Measurements from ENCODE around the gene TMIE.
"Not testable (repeated sequence)": the region's sequence is repeated elsewhere in the genome, so short reads cannot be mapped to it uniquely, and the experiment has no call there.

TMIE gene

GRCh38 chr3:46690798-46691197 lies 10.4 kb upstream of the TMIE start:
- no peak for DNase-seq

GRCh38 chr3:46692566-46692990 lies 8.6 kb upstream of the TMIE start:
- no peak for DNase-seq

DNA sequence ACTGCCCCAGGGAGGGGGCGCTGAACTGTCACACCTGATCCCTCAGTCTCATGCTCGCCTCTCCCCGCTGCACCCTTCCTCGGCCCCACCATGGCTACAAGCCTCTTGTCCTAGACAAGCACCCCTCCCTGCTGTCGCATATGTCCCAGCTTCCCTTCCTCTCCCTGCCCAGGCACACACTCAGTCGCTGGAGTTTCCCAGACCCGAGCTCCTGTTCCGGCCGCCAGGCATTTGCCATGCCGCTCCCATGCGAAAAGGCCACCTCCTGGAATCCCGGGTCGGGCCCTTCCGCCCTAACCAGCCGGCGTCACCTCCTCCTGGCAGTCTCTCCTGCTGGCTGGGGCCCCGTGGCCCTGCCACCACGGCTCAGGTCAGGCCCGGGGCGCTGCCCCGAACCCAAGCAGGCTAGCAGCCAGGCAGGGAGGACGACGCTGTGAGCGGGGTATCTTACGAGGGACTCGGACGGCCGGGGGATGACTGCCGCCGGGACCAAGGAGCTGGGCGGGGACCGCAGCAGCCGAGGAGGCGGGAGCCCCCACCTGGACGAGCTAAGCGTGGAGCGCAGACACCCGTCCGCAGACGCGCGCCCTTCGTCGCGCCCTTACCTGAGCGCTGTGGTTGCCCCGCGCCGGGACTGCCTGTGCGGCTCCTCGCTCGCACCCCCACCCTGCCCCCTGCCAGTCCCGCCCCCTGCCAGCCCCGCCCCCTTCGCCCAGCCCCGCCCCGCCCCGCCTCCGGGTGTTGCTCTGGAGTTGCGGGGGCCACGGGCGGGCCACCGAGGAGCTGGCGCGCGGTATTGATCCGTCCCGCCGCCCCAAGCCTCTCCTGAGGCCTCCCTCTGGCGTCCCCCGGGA lies 7.9 kb upstream of the TMIE start, which contains the start of gene ALS2CL:
Gene ALS2CL, minus strand, starts transcription at position 642 of the 854 bp plus-strand sequence. CDS start 4,239 bp downstream, outside the sequence.
- no peak for DNase-seq

DNA sequence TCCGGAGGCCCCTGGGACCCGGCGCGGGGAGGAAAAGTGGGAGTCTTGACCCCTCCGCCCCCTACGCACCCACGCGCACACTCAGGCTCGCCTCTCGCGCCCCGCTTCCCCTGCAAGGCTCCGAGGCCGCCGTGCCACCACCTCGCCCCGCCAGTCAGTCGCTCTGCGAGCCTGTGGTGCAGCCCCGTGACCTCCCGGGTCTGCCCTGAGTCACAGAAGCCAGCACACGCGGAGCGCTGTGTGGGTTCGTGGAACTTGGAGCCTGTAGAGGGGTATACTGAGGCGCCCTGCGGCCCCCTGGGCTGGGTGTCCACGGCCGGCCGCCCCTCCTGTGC lies 7.3 kb upstream of the TMIE start:
- DNase-seq, result no peak

- DNase-seq, result no peak
Measured at GRCh38 chr3:46694520-46694919, 6.7 kb upstream of the TMIE start.

GRCh38 chr3:46695177-46695961 lies 5.8 kb upstream of the TMIE start:
- no peak for DNase-seq

DNA sequence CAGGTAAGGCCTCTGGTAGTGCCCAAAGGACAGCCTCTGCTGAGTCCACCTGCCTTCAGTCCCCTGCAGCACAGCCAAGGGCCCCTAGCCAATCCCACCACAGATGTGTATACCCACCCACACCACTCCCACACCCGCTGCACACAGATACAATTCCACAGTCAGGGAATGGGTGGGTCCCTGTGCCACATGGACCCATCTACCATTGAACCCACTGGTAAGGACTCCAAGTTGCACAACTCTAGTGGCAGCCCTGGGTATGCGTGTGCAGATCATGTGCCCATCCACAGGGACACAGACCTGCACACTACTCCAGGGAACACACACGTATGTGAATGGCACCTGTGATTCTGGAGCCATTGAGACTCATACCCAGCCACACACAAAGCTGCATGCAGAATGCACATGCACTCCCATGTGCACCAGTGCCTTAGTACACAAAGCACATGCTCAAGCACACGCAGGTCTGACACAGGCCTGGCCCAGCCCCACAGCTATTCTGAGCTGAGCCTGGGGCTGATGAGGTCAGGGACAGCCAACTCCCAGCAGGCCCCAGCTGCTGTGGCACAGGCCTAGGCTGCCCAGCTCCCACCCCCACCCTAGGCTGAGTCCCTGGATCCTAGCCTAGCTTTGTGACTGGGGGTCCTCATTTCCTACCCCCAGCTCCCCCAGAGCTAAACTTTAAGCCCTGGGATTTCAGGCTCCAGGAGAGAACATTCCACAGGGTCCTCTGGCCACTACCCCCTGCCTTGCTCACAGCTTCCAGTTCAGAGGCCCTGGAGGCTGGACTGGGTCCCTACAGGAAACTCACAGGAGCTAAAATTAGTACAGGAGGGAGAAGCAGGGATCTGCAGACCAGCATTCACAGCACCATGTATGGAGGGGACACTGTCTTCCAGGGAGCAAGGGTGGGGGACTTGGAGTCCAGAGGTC lies 5.0 kb upstream of the TMIE start:
- DNase-seq, result no peak

- no peak for DNase-seq
Measured at GRCh38 chr3:46699676-46700523, 1.3 kb upstream of the TMIE start.

- no peak for DNase-seq
Measured at GRCh38 chr3:46700772-46701171, 420 bp upstream of the TMIE start.

- no peak for DNase-seq
Measured at GRCh38 chr3:46702246-46703012, 1.2 kb downstream of the TMIE start.

DNA sequence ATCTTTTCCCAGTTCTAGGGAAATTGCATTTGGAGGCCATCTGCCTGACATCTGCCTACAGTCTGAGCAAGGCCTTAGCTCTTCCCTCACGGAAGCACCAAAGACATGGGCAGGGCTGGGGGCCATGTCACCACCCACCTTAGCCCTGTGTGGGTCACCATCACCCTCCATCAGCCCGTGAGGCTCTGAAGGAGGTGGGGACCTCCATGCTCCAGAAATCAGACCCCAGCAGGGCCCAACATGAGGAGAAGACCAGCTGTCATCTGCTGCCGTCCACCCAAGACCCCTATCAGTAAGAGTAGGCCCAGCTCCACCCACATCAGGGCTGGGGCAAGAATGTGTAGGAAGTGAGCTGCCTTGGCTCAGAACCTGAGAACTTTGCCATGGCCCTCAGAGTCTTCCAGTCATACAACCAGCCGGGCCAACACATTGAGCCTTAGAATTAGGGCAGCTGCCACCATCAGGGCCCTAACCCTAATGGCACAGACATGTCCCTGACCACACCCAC lies 1.9 kb downstream of the TMIE start:
- DNase-seq, result no peak

GRCh38 chr3:46704346-46704745 lies 3.2 kb downstream of the TMIE start:
- not testable (repeated sequence) for DNase-seq

DNA sequence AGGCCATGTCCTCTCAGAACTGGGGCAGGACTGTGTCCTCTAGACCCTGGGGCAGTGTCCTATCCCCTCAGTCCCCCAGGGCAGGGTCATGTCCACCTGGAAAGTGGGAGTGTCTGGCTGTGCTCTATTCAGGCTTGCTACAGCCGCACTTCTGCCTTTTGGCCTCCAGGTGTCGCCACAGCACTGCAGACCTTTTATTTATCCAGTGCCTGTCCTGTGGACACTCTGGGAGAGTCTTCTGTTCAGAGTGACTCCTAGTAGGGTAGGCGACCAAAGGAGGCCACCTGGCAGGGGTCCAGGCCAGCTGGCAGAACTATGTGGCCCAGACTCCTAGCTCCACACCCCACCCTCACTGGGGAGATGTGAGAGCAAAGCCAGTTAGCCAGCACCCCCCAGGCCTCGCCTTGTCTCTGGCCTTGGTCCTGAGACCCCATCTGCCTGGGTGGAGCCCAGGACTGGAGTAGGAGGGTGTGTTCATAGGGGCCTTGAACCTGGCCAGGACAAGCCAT lies 3.9 kb downstream of the TMIE start:
- DNase-seq, result no peak

GRCh38 chr3:46705751-46706552 lies 4.8 kb downstream of the TMIE start:
- no peak for DNase-seq

- no peak for DNase-seq
Measured at GRCh38 chr3:46706771-46707582, 5.8 kb downstream of the TMIE start.

DNA sequence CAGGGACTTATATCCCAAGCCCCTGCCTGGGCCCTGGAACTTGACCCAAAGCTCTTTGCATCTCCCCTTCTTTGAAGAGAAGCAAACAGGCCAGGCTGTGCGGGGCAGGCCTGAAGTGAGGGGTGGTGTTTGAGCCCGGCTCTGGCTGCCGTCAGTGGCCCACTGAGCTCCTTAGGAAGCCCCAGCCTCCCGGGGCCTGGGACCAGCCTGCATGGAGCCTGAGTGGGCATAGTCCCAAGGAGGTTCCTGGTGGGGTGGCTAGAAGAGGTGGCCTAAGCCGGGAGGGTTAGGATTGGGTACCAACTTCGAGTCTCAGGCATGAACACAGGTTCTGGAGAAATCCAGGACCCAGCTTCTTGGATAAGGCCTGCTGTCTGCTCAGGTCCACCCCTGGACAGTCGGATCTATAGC lies 6.4 kb downstream of the TMIE start:
- no peak for DNase-seq

DNA sequence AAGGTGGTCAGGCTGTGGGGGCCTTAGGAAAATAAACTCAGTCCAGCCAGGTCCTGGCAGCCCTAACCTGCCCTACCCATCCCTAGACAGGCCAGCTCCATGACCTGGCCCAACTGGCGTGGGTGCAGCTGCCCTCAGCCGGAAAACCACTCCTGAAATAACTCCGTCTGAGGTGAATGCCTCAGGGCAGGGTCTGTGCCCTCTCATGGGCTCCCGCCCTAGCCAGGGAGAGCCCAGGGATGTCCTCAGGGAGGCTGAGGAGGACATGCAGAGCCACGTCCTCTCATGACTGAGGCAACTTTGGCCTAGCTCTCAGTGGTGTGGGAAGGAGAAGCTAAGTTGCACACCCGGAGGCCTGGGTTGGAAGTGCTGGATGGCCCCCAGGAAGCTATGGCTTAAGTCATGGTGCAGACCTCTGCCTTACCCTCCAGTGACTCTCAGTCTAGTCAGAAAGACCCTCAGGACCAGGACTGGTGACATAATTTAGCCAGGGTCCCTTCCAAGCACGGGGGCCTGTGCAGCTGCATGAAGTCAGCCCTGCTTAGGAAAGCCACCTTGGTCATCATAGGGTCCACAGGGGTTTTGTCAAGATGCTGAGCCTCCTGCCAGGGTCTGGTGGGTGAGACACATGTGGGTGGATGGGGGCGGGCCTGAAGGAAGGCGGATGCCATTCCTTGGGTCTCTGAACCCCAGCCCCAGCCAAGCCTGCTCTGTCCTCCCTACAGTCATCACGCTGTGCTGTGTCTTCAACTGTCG lies 7.4 kb downstream of the TMIE start:
- no peak for DNase-seq

GRCh38 chr3:46709157-46709654 lies 8.0 kb downstream of the TMIE start:
- no peak for DNase-seq
